H9 (cell line): ENCODE results near the gene NPIPB4. TPM values are rescaled to one million over a fixed set of nuclear protein-coding genes. Genes with fewer than 3 reads are reported as not detected.
"Not testable (repeated sequence)": the region's sequence is repeated elsewhere in the genome, so short reads cannot be mapped to it uniquely, and the experiment has no call there.

Experiments used
- DNase-seq: peaks from one replicate; pipeline ENCODE4 v3.0.0-alpha.2; 2017
- H2AFZ ChIP-seq: one replicate; pipeline ENCODE4 v1.6.1; 2013; ENCODE audit warnings: mild to moderate bottlenecking, low read length, control low read depth, moderate library complexity
- H2AK5ac ChIP-seq: 2 replicates; pipeline ENCODE4 v1.6.1; 2013; ENCODE audit warnings: low read length, control low read depth, mixed read lengths; ENCODE audit not compliant: insufficient read length
- H2BK120ac ChIP-seq: one replicate; pipeline ENCODE4 v1.6.1; 2013; ENCODE audit warnings: low read depth, mild to moderate bottlenecking, low read length, control low read depth, inconsistent platforms; ENCODE audit not compliant: poor library complexity, severe bottlenecking
- H2BK12ac ChIP-seq: 2 replicates; pipeline ENCODE4 v1.6.1; 2013; ENCODE audit warnings: low read length, control low read depth, mixed read lengths, low read depth; ENCODE audit not compliant: insufficient read length
- H2BK15ac ChIP-seq: 2 replicates; pipeline ENCODE4 v1.6.1; 2013; ENCODE audit warnings: low read depth, low read length, control low read depth
- H2BK20ac ChIP-seq: one replicate; pipeline ENCODE4 v1.6.1; 2013; ENCODE audit warnings: low read depth, mild to moderate bottlenecking, low read length, control low read depth, inconsistent platforms; ENCODE audit not compliant: poor library complexity, severe bottlenecking
- H2BK5ac ChIP-seq: 2 replicates; pipeline ENCODE4 v1.6.1; 2013; ENCODE audit warnings: low read length, control low read depth, mixed read lengths; ENCODE audit not compliant: insufficient read length
- H3K14ac ChIP-seq: 2 replicates; pipeline ENCODE4 v1.6.1; 2013; ENCODE audit warnings: low read length, control low read depth; ENCODE audit not compliant: insufficient read depth
- H3K18ac ChIP-seq: 2 replicates; pipeline ENCODE4 v1.6.1; 2013; ENCODE audit warnings: low read depth, mild to moderate bottlenecking, mixed read lengths, low read length, control low read depth; ENCODE audit not compliant: insufficient read length
- H3K23ac ChIP-seq: 2 replicates; pipeline ENCODE4 v1.6.1; 2013; ENCODE audit warnings: low read length, control low read depth, mixed read lengths, low read depth; ENCODE audit not compliant: insufficient read length
- H3K23me2 ChIP-seq: 2 replicates; pipeline ENCODE4 v1.6.1; 2013; ENCODE audit warnings: low read depth, mild to moderate bottlenecking, mixed read lengths, low read length, control low read depth; ENCODE audit not compliant: insufficient read length, poor library complexity, severe bottlenecking
- H3K27ac ChIP-seq: 2 replicates; pipeline ENCODE4 v1.5.1; 2013; ENCODE audit warnings: low read length, control low read depth, mixed read lengths, low read depth; ENCODE audit not compliant: insufficient read length
- H3K27me3 ChIP-seq: 2 replicates; pipeline ENCODE4 v1.6.1; 2013; ENCODE audit warnings: low read length, control low read depth, inconsistent platforms; ENCODE audit not compliant: insufficient read depth
- H3K4ac ChIP-seq: 2 replicates; pipeline ENCODE4 v1.6.1; 2013; ENCODE audit warnings: low read depth, mild to moderate bottlenecking, control low read depth, inconsistent platforms, low read length, moderate library complexity
- H3K4me1 ChIP-seq: 2 replicates; pipeline ENCODE4 v1.6.1; 2013; ENCODE audit warnings: low read length, control low read depth, inconsistent platforms; ENCODE audit not compliant: insufficient read depth
- H3K4me2 ChIP-seq: 2 replicates; pipeline ENCODE4 v1.6.1; 2013; ENCODE audit warnings: low read length, control low read depth, mixed read lengths; ENCODE audit not compliant: insufficient read length, insufficient read depth
- H3K56ac ChIP-seq: 2 replicates; pipeline ENCODE4 v1.6.1; 2013; ENCODE audit warnings: low read depth, mild to moderate bottlenecking, mixed read lengths, low read length, control low read depth; ENCODE audit not compliant: insufficient read length
- H3K79me1 ChIP-seq: 2 replicates; pipeline ENCODE4 v1.6.1; 2013; ENCODE audit warnings: low read depth, mild to moderate bottlenecking, moderate library complexity, low read length, control low read depth, inconsistent platforms; ENCODE audit not compliant: insufficient read depth, poor library complexity, severe bottlenecking
- H3K79me2 ChIP-seq: 2 replicates; pipeline ENCODE4 v1.6.1; 2013; ENCODE audit warnings: low read length, control low read depth, inconsistent platforms; ENCODE audit not compliant: insufficient read depth
- H3K9ac ChIP-seq: 2 replicates; pipeline ENCODE4 v1.6.1; 2013; ENCODE audit warnings: low read length, control low read depth, mixed read lengths; ENCODE audit not compliant: insufficient read length; ENCODE audit errors: extremely low read depth
- H3K9me3 ChIP-seq: one replicate; pipeline ENCODE4 v1.6.1; 2013; ENCODE audit warnings: low read depth, low read length, inconsistent platforms; ENCODE audit not compliant: control insufficient read depth
- H3T11ph ChIP-seq: one replicate; pipeline ENCODE4 v1.6.1; 2013; ENCODE audit warnings: mild to moderate bottlenecking, low read length, control low read depth, inconsistent platforms
- H4K20me1 ChIP-seq: one replicate; pipeline ENCODE4 v1.6.1; 2013; ENCODE audit not compliant: control insufficient read depth, insufficient read length, insufficient read depth
- H4K5ac ChIP-seq: 2 replicates; pipeline ENCODE4 v1.6.1; 2013; ENCODE audit warnings: low read depth, mild to moderate bottlenecking, mixed read lengths, low read length, control low read depth; ENCODE audit not compliant: insufficient read length
- H4K8ac ChIP-seq: replicated peaks from 2 replicates; pipeline ENCODE4 v1.6.1; 2013; ENCODE audit warnings: low read length, control low read depth, mixed read lengths, low read depth; ENCODE audit not compliant: insufficient read length
- H4K91ac ChIP-seq: 2 replicates; pipeline ENCODE4 v1.6.1; 2013; ENCODE audit warnings: low read depth, mild to moderate bottlenecking, moderate library complexity, mixed read lengths, low read length, control low read depth; ENCODE audit not compliant: insufficient read length
- H3K27ac Mint-ChIP-seq, 3 experiments: 2 replicates in 2 of 3; 3 replicates in 1 of 3; pipeline ENCODE4 v1.8.0; 2020 to 2021; ENCODE audit warnings: mixed read lengths in 3 of 3, mild to moderate bottlenecking in 1 of 3, moderate library complexity in 1 of 3
- H3K27me3 Mint-ChIP-seq: 2 replicates; pipeline ENCODE4 v1.8.0; 2021; ENCODE audit warnings: low read depth, mild to moderate bottlenecking, moderate library complexity, mixed read lengths
- H3K36me3 Mint-ChIP-seq, 3 experiments: 2 replicates in 2 of 3; 3 replicates in 1 of 3; pipeline ENCODE4 v1.8.0; 2020 to 2021; ENCODE audit warnings: low read depth in 3 of 3, mixed read lengths in 3 of 3; ENCODE audit not compliant: insufficient read depth in 1 of 3
- H3K4me1 Mint-ChIP-seq, 2 experiments: 2 replicates each; pipeline ENCODE4 v1.8.0; 2020; ENCODE audit warnings: mixed read lengths in 2 of 2
- H3K4me3 Mint-ChIP-seq, 2 experiments: 2 replicates in 1 of 2; 3 replicates in 1 of 2; pipeline ENCODE4 v1.8.0; 2020 to 2021; ENCODE audit warnings: mild to moderate bottlenecking in 2 of 2, mixed read lengths in 2 of 2, moderate library complexity in 1 of 2
- H3K9me3 Mint-ChIP-seq, 2 experiments: 2 replicates in 1 of 2; 3 replicates in 1 of 2; pipeline ENCODE4 v1.8.0; 2020; ENCODE audit warnings: mild to moderate bottlenecking in 2 of 2, mixed read lengths in 2 of 2, moderate library complexity in 1 of 2
- whole genome bisulfite sequencing: extraction: QIAGEN DNeasy Blood & Tissue Kit; methylation state at CpG from one replicate; pipeline ENCODE4 v1.1.7; 2013; ENCODE audit warnings: missing lambda C conversion rate, low lambda C conversion rate, mixed read lengths; ENCODE audit not compliant: insufficient read length; ENCODE audit errors: extremely low coverage; 5-methylcytosine and 5-hydroxymethylcytosine counted together
- total RNA-seq: library from RNA; stranded (reverse); gene quantifications from 2 replicates; pipeline ENCODE4 v1.2.1, GENCODE V29; 2021
- TF ChIP-seq, protein P1 (sequence below): fragments of 200-600 bp; sonication (generic); conservative IDR thresholded peaks from 3 replicates; pipeline ENCODE4 v1.8.0; 2021; ENCODE audit warnings: antibody characterized with exemption, mild to moderate bottlenecking

NPIPB4 gene
- total RNA-seq, 1 experiment from 2014 or later, result 161 TPM

DNA sequence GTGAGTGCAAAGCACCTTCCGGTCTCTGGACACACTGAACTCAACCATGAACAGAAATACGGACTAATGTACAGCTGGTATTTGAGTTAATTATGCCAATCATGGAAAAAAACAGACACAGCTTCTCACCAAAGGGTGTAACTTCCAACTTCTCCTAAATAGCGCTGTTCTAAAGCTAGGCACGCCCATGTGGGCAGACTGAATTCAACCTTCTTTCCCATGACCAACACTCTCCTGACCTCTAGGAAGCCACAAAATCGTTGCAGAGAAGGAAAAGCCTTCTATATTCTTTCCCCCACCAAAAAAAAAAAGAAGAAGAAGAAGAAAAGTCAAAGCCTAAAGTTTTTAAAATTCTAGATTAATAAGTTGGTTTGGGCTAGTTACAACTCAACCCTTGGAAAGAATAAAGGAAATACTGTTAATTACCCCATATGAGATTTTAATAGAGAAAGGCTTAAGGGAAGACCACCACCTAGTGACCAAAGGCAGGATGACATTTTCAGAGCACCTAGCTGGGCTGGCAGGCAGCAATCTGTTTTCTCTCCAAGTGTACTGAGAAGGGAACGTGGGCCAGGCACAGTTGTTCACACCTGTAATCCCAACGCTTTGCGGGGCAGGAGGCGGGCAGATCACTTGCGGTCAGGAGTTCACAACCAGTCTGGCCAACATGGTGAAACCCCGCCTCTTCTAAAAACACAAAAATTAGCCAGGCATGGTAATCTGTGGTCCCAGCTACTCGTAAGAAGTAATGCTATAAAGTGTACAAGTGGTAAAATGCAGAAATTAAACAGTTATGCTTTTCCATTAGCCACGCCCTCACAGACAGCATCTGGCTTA lies 55.8 kb downstream of the NPIPB4 start:
- H2BK12ac ChIP-seq, H3K9ac ChIP-seq, H3K27me3 ChIP-seq, H4K20me1 ChIP-seq, H3K27ac Mint-ChIP-seq, H3K4ac ChIP-seq, H3K4me1 Mint-ChIP-seq, H4K91ac ChIP-seq, H4K8ac ChIP-seq, H2BK15ac ChIP-seq, H3K14ac ChIP-seq, H3K4me1 ChIP-seq, H3K9me3 Mint-ChIP-seq, H2AK5ac ChIP-seq, H3K56ac ChIP-seq, H3K79me2 ChIP-seq, H3K18ac ChIP-seq, H3K23ac ChIP-seq, H3K27ac ChIP-seq, H3K23me2 ChIP-seq, H3K9me3 ChIP-seq, H4K5ac ChIP-seq, H3K4me2 ChIP-seq, H3K27me3 Mint-ChIP-seq, H3T11ph ChIP-seq, H2BK120ac ChIP-seq, H2BK20ac ChIP-seq, H3K4me3 Mint-ChIP-seq, H3K79me1 ChIP-seq, H2AFZ ChIP-seq, H2BK5ac ChIP-seq: not testable (repeated sequence)
- TF ChIP-seq, protein P1, sequence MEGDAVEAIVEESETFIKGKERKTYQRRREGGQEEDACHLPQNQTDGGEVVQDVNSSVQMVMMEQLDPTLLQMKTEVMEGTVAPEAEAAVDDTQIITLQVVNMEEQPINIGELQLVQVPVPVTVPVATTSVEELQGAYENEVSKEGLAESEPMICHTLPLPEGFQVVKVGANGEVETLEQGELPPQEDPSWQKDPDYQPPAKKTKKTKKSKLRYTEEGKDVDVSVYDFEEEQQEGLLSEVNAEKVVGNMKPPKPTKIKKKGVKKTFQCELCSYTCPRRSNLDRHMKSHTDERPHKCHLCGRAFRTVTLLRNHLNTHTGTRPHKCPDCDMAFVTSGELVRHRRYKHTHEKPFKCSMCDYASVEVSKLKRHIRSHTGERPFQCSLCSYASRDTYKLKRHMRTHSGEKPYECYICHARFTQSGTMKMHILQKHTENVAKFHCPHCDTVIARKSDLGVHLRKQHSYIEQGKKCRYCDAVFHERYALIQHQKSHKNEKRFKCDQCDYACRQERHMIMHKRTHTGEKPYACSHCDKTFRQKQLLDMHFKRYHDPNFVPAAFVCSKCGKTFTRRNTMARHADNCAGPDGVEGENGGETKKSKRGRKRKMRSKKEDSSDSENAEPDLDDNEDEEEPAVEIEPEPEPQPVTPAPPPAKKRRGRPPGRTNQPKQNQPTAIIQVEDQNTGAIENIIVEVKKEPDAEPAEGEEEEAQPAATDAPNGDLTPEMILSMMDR, result peak; percentile 64
- WGBS, result no CpG with 5 or more reads among the region's 13 CpGs
- H3K36me3 Mint-ChIP-seq, result peaks cover 4 to 18% (median 10%) of the 10 kb centered on the region in 3 experiments
- peak; percentile 38 for DNase-seq

DNA sequence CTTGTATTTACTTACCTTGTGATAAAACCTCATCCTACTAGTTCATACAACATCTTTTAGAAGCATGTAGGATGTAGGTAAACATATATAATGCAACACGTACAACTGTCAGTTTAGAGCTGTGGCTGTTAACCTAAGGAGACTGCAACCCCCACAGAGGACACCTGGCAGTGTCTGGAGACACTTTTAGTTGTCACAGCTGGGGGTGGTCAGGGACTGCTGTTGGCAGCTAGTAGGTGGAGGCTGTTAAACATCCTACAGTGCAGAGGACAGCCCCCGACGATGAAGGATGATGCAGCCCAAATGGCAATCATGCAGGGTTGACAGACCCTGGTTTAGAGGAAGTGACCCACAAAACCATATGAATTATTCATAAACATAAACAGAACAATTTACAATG lies 59.0 kb downstream of the NPIPB4 start:
- H4K5ac ChIP-seq, H3K4me2 ChIP-seq, H3K4me1 ChIP-seq, H3K79me2 ChIP-seq, H3K4me3 Mint-ChIP-seq, H2BK120ac ChIP-seq, H2BK5ac ChIP-seq, H3T11ph ChIP-seq, H4K8ac ChIP-seq, H3K27ac ChIP-seq, H3K79me1 ChIP-seq, H3K23me2 ChIP-seq, H3K14ac ChIP-seq, H4K91ac ChIP-seq, H3K27me3 ChIP-seq, H2AK5ac ChIP-seq, H3K9ac ChIP-seq, H2BK20ac ChIP-seq, H3K9me3 Mint-ChIP-seq, H3K18ac ChIP-seq, H3K36me3 Mint-ChIP-seq, DNase-seq, H4K20me1 ChIP-seq, H2BK15ac ChIP-seq, H3K27me3 Mint-ChIP-seq, H2BK12ac ChIP-seq, H3K9me3 ChIP-seq, H3K27ac Mint-ChIP-seq, H2AFZ ChIP-seq, H3K4ac ChIP-seq, H3K56ac ChIP-seq, H3K23ac ChIP-seq, H3K4me1 Mint-ChIP-seq: not testable (repeated sequence)
- no CpG with 5 or more reads among the region's 3 CpGs for WGBS
